SK-N-SH treated with all-trans-retinoic acid at 6 μM for 48 hours (cell line): ENCODE measurements around the gene IQGAP3.

Experiments used
- ATAC-seq: fragments of 200-7000 bp; cut with Tn5 transposase; 3 replicates; pipeline ENCODE4 v1.9.1; 2020; ENCODE audit warnings: mild to moderate bottlenecking, moderate library complexity
- ARNTL ChIP-seq: fragments of 450-650 bp; formaldehyde crosslinking; IDR thresholded peaks from 2 replicates; pipeline ENCODE4 v1.5.0; 2020; ENCODE audit warnings: low read depth, mild to moderate bottlenecking, moderate library complexity, borderline replicate concordance
- BACH2 ChIP-seq: fragments of 250-450 bp; sonication (Bioruptor Pico); IDR thresholded peaks from 2 replicates; pipeline ENCODE4 v1.9.0; 2021; ENCODE audit warnings: mild to moderate bottlenecking, borderline replicate concordance
- CREB5 ChIP-seq: fragments of 250-450 bp; sonication (Bioruptor Pico); IDR thresholded peaks from 2 replicates; pipeline ENCODE4 v1.5.1; 2020; ENCODE audit warnings: low read depth, mild to moderate bottlenecking, moderate library complexity
- CSDC2 ChIP-seq: fragments of 250-450 bp; sonication (Bioruptor Pico); IDR thresholded peaks from 2 replicates; pipeline ENCODE4 v1.5.0; 2020; ENCODE audit warnings: mild to moderate bottlenecking, moderate library complexity
- CSRNP3 ChIP-seq: fragments of 250-450 bp; sonication (Bioruptor Pico); IDR thresholded peaks from 2 replicates; pipeline ENCODE4 v1.5.1; 2021; ENCODE audit warnings: mild to moderate bottlenecking, moderate library complexity
- ESRRG ChIP-seq: fragments of 250-450 bp; sonication (Bioruptor Pico); IDR thresholded peaks from 2 replicates; pipeline ENCODE4 v1.6.1; 2021; ENCODE audit warnings: mild to moderate bottlenecking
- GLIS3 ChIP-seq: fragments of 250-450 bp; sonication (Bioruptor Pico); IDR thresholded peaks from 2 replicates; pipeline ENCODE4 v1.5.0; 2020; ENCODE audit warnings: mild to moderate bottlenecking, moderate library complexity
- OSR1 ChIP-seq: fragments of 250-450 bp; sonication (Bioruptor Pico); IDR thresholded peaks from 2 replicates; pipeline ENCODE4 v1.8.0; 2022; ENCODE audit warnings: moderate library complexity, mild to moderate bottlenecking, inconsistent platforms
- PATZ1 ChIP-seq: fragments of 250-450 bp; sonication (Bioruptor Pico); IDR thresholded peaks from 2 replicates; pipeline ENCODE4 v1.8.0; 2020; ENCODE audit warnings: mild to moderate bottlenecking, moderate library complexity, borderline replicate concordance
- POU6F1 ChIP-seq: fragments of 250-450 bp; sonication (Bioruptor Pico); IDR thresholded peaks from 2 replicates; pipeline ENCODE4 v1.8.0; 2021; ENCODE audit warnings: low read depth, mild to moderate bottlenecking, moderate library complexity, borderline replicate concordance
- PPARA ChIP-seq: fragments of 250-450 bp; sonication (Bioruptor Pico); IDR thresholded peaks from 2 replicates; pipeline ENCODE4 v1.5.0; 2020; ENCODE audit warnings: mild to moderate bottlenecking, borderline replicate concordance
- RARB ChIP-seq: fragments of 250-450 bp; sonication (Bioruptor Pico); IDR thresholded peaks from 2 replicates; pipeline ENCODE4 v1.8.0; 2021; ENCODE audit warnings: mild to moderate bottlenecking, moderate library complexity
- SNAI2 ChIP-seq: fragments of 250-450 bp; sonication (Bioruptor Pico); IDR thresholded peaks from 2 replicates; pipeline ENCODE4 v1.5.0; 2020; ENCODE audit warnings: mild to moderate bottlenecking, moderate library complexity
- TCF4 ChIP-seq: fragments of 250-450 bp; sonication (Bioruptor Pico); IDR thresholded peaks from 2 replicates; pipeline ENCODE4 v1.8.0; 2021; ENCODE audit warnings: mild to moderate bottlenecking, moderate library complexity, borderline replicate concordance
- TOX ChIP-seq: fragments of 250-450 bp; sonication (Bioruptor Pico); IDR thresholded peaks from 2 replicates; pipeline ENCODE4 v1.8.0; 2021; ENCODE audit warnings: mild to moderate bottlenecking, moderate library complexity, borderline replicate concordance
- TSHZ2 ChIP-seq: fragments of 250-450 bp; sonication (Bioruptor Pico); IDR thresholded peaks from 2 replicates; pipeline ENCODE4 v1.5.0; 2020; ENCODE audit warnings: mild to moderate bottlenecking, moderate library complexity
- ZC3H10 ChIP-seq: fragments of 250-450 bp; sonication (Bioruptor Pico); IDR thresholded peaks from 2 replicates; pipeline ENCODE4 v1.5.1; 2021; ENCODE audit warnings: mild to moderate bottlenecking, moderate library complexity
- ZFP3 ChIP-seq: fragments of 250-450 bp; sonication (Bioruptor Pico); IDR thresholded peaks from 2 replicates; pipeline ENCODE4 v1.5.0; 2020; ENCODE audit warnings: mild to moderate bottlenecking, moderate library complexity
- ZFP30 ChIP-seq: fragments of 450-650 bp; formaldehyde crosslinking; IDR thresholded peaks from 2 replicates; pipeline ENCODE4 v1.5.0; 2022; ENCODE audit warnings: mild to moderate bottlenecking, moderate library complexity
- ZNF565 ChIP-seq: fragments of 450-650 bp; formaldehyde crosslinking; conservative IDR thresholded peaks from 2 replicates; pipeline ENCODE4 v1.5.0; 2020; ENCODE audit warnings: low read depth, mild to moderate bottlenecking, moderate library complexity
- ZNF70 ChIP-seq: fragments of 450-650 bp; formaldehyde crosslinking; IDR thresholded peaks from 2 replicates; pipeline ENCODE4 v1.5.0; 2020; ENCODE audit warnings: mild to moderate bottlenecking, moderate library complexity
- ZNF8 ChIP-seq: fragments of 450-650 bp; formaldehyde crosslinking; IDR thresholded peaks from 2 replicates; pipeline ENCODE4 v1.5.0; 2020; ENCODE audit warnings: mild to moderate bottlenecking, moderate library complexity

IQGAP3 gene

GRCh38 chr1:156534424-156535060 lies 37.8 kb downstream of the IQGAP3 start (continued):
- no peak for TF ChIP-seq RARB (CRISPR knock-in tag)
- no peak for TF ChIP-seq GLIS3 (CRISPR knock-in tag)

- ATAC-seq: no peak
- TF ChIP-seq CSDC2 (CRISPR knock-in tag) (no peak), CREB5 (no peak), ZNF565 (CRISPR knock-in tag) (no peak), ZNF8 (no peak), RARB (CRISPR knock-in tag) (no peak)
Measured at GRCh38 chr1:156533568-156534220, 38.7 kb downstream of the IQGAP3 start.

GRCh38 chr1:156532374-156532773 lies 40.0 kb downstream of the IQGAP3 start:
- no peak for ATAC-seq

GRCh38 chr1:156530006-156530405 lies 42.4 kb downstream of the IQGAP3 start:
- TF ChIP-seq OSR1 (CRISPR knock-in tag) (no peak), ARNTL (CRISPR knock-in tag) (no peak), ZNF565 (CRISPR knock-in tag) (no peak), ZNF70 (CRISPR knock-in tag) (no peak), RARB (CRISPR knock-in tag) (no peak), POU6F1 (CRISPR knock-in tag) (no peak), TCF4 (CRISPR knock-in tag) (no peak), ZNF8 (no peak), ZFP3 (CRISPR knock-in tag) (no peak), ESRRG (no peak), SNAI2 (CRISPR knock-in tag) (no peak), GLIS3 (CRISPR knock-in tag) (no peak), TOX (CRISPR knock-in tag) (no peak), TSHZ2 (no peak), BACH2 (CRISPR knock-in tag) (no peak), PATZ1 (no peak), CSRNP3 (CRISPR knock-in tag) (no peak), CSDC2 (CRISPR knock-in tag) (no peak), ZFP30 (no peak), ZC3H10 (CRISPR knock-in tag) (no peak)
- no peak for ATAC-seq

More at GRCh38 chr1:156532374-156532773, 40.0 kb downstream of the IQGAP3 start:
- TF ChIP-seq PPARA (CRISPR knock-in tag): no peak
- TF ChIP-seq TCF4 (CRISPR knock-in tag): no peak
- no peak for TF ChIP-seq ZNF70 (CRISPR knock-in tag)
